Mesendoderm (in vitro differentiated cells): Measurements from ENCODE around the gene RPS6KB1.
"Not testable (repeated sequence)": the region's sequence is repeated elsewhere in the genome, so short reads cannot be mapped to it uniquely, and the experiment has no call there.

Source experiments
- DNase-seq: peaks from one replicate; pipeline ENCODE4 v3.0.0; 2013
- H2AK5ac ChIP-seq: 2 replicates; pipeline ENCODE4 v1.6.1; 2013; ENCODE audit warnings: low read length, inconsistent platforms
- H2BK120ac ChIP-seq: 2 replicates; pipeline ENCODE4 v1.6.1; 2013; ENCODE audit warnings: low read depth, mild to moderate bottlenecking, low read length, moderate library complexity, mixed read lengths
- H2BK15ac ChIP-seq: replicated peaks from 2 replicates; pipeline ENCODE4 v1.6.1; 2013; ENCODE audit warnings: low read depth, mild to moderate bottlenecking, moderate library complexity
- H2BK5ac ChIP-seq: 2 replicates; pipeline ENCODE4 v1.6.1; 2013; ENCODE audit warnings: low read length, inconsistent platforms
- H3K18ac ChIP-seq: 2 replicates; pipeline ENCODE4 v1.6.1; 2013; ENCODE audit warnings: mild to moderate bottlenecking, low read length, mixed read lengths
- H3K23ac ChIP-seq: one replicate; pipeline ENCODE4 v1.6.1; 2013; ENCODE audit warnings: low read length
- H3K27ac ChIP-seq: 2 replicates; pipeline ENCODE4 v1.5.1; 2013; ENCODE audit warnings: low read depth, mild to moderate bottlenecking, inconsistent platforms, low read length, moderate library complexity
- H3K27me3 ChIP-seq: 2 replicates; pipeline ENCODE4 v1.6.1; 2013; ENCODE audit warnings: low read length, control low read depth, mild to moderate bottlenecking, inconsistent platforms; ENCODE audit not compliant: insufficient read depth, poor library complexity
- H3K36me3 ChIP-seq: 2 replicates; pipeline ENCODE4 v1.6.1; 2013; ENCODE audit warnings: low read length, inconsistent platforms; ENCODE audit not compliant: control insufficient read depth, insufficient read depth
- H3K4ac ChIP-seq: one replicate; pipeline ENCODE4 v1.6.1; 2013; ENCODE audit warnings: low read depth, mild to moderate bottlenecking, low read length, moderate library complexity
- H3K4me1 ChIP-seq: 2 replicates; pipeline ENCODE4 v1.6.1; 2013; ENCODE audit warnings: low read depth, low read length, inconsistent platforms; ENCODE audit not compliant: control insufficient read depth
- H3K4me2 ChIP-seq: 2 replicates; pipeline ENCODE4 v1.6.1; 2013; ENCODE audit warnings: low read length
- H3K4me3 ChIP-seq: 2 replicates; pipeline ENCODE4 v1.5.1; 2013; ENCODE audit warnings: mild to moderate bottlenecking, low read length
- H3K56ac ChIP-seq: one replicate; pipeline ENCODE4 v1.6.1; 2013; ENCODE audit warnings: low read length
- H3K79me1 ChIP-seq: 2 replicates; pipeline ENCODE4 v1.6.1; 2013; ENCODE audit warnings: low read length, inconsistent platforms
- H3K79me2 ChIP-seq: 2 replicates; pipeline ENCODE4 v1.6.1; 2013; ENCODE audit warnings: mild to moderate bottlenecking, low read length; ENCODE audit not compliant: control insufficient read depth, insufficient read depth
- H3K9ac ChIP-seq: 2 replicates; pipeline ENCODE4 v1.6.1; 2013; ENCODE audit warnings: low read length, inconsistent platforms
- H4K5ac ChIP-seq: one replicate; pipeline ENCODE4 v1.6.1; 2013; ENCODE audit warnings: low read length
- H4K8ac ChIP-seq: one replicate; pipeline ENCODE4 v1.6.1; 2013; ENCODE audit warnings: low read depth, mild to moderate bottlenecking, control low read depth, low read length, moderate library complexity
- WGBS: extraction: QIAGEN DNeasy Blood & Tissue Kit; methylation state at CpG from one replicate; pipeline ENCODE4 v1.1.7; 2013; ENCODE audit warnings: low lambda C conversion rate, missing lambda C conversion rate; ENCODE audit not compliant: insufficient coverage; ENCODE audit errors: extremely low coverage; 5-methylcytosine and 5-hydroxymethylcytosine counted together

RPS6KB1 gene

DNA sequence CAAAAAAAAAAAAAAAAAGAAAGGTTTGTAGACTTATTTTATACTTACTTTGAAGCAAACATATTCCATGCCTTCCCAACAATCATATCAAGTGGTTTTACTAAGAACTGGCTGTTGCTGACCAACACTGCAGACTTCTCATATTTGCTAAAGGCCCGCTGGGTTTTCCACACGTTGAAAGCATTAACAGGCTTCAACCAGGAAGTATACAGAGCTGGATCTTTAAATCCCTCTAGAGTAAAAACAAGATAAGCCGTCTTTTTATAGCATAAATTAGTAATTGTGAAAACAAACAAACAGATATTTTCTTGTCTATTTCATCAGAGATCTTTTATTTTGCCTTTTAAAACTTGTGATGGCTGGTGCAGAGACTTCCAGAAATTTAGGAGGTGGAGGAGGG is 29.3 kb upstream of the RPS6KB1 start:
- Histone ChIP-seq H3K56ac (no peak overlapping the region), H3K79me1 (no peaks in the 10 kb centered on the region), H4K8ac (no peak overlapping the region), H3K18ac (no peak overlapping the region), H2BK120ac (no peak overlapping the region), H3K36me3 (peaks cover 2% of the 10 kb centered on the region), H3K4me1 (no peaks in the 10 kb centered on the region), H2BK5ac (no peak overlapping the region), H3K79me2 (no peaks in the 10 kb centered on the region), H2AK5ac (no peak overlapping the region), H4K5ac (no peak overlapping the region), H3K4me2 (no peak overlapping the region), H3K27ac (no peak overlapping the region), H3K27me3 (no peaks in the 10 kb centered on the region), H3K4me3 (no peak overlapping the region), H3K23ac (no peak overlapping the region), H3K9ac (no peak overlapping the region), H2BK15ac (no peak overlapping the region), H3K4ac (no peak overlapping the region)
- no peak for DNase-seq
- no CpG with 5 or more reads among the region's 3 CpGs for WGBS

DNA sequence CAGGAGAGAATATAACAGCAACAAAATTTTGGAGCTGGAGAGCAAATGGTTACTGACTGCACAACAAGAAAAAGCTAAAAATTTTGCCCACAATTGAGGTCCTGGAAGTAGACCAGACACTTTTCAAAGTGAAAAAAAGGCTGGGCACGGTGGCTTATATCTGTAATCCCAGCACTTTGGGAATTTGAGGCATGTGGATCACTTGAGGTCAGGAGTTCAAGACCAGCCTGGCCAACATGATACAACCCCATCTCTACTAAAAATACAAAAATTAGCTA is 23.0 kb upstream of the RPS6KB1 start:
- no peak overlapping the region for H3K18ac ChIP-seq
- no peak overlapping the region for H3K56ac ChIP-seq
- H3K27me3 ChIP-seq, result no peaks in the 10 kb centered on the region
- no peak overlapping the region for H2BK5ac ChIP-seq
- H3K4me2 ChIP-seq, result no peak overlapping the region
- H3K23ac ChIP-seq, result no peak overlapping the region
- H3K36me3 ChIP-seq, result no peaks in the 10 kb centered on the region
- no peak for DNase-seq
- no peak overlapping the region for H3K27ac ChIP-seq
- no peak overlapping the region for H3K4me3 ChIP-seq
- H3K79me1 ChIP-seq, result no peaks in the 10 kb centered on the region
- WGBS, result no CpG with 5 or more reads among the region's 1 CpG
- H3K4ac ChIP-seq, result no peak overlapping the region
- no peak overlapping the region for H2AK5ac ChIP-seq
- no peak overlapping the region for H4K8ac ChIP-seq
- no peak overlapping the region for H2BK15ac ChIP-seq
- no peaks in the 10 kb centered on the region for H3K4me1 ChIP-seq
- H4K5ac ChIP-seq, result no peak overlapping the region
- no peaks in the 10 kb centered on the region for H3K79me2 ChIP-seq
- no peak overlapping the region for H2BK120ac ChIP-seq
- H3K9ac ChIP-seq, result no peak overlapping the region

DNA sequence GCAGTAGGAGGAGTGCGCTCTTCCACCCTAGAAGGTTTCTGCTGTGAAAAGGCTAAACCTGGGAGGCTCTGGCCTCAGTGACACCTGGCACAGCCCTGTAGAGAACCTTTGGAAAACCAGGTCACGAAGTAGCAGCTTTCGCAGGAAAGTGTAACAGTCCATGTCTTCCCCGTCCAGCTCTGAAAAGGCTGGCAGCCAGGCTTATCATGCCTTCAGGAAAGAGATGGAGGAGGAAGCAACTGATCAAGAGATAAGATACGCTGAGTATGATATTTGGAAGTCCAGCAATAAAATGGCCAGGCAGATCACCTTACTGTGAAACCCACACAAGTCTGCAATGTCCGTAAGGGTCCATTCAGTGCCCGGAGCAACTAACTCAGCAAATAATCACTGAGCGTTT is 22.4 kb upstream of the RPS6KB1 start:
- no peaks in the 10 kb centered on the region for H3K4me1 ChIP-seq
- no peak overlapping the region for H3K27ac ChIP-seq
- no peaks in the 10 kb centered on the region for H3K79me2 ChIP-seq
- no peak overlapping the region for H3K23ac ChIP-seq
- H2BK120ac ChIP-seq, result no peak overlapping the region
- no peaks in the 10 kb centered on the region for H3K36me3 ChIP-seq
- no peaks in the 10 kb centered on the region for H3K27me3 ChIP-seq
- H3K4ac ChIP-seq, result no peak overlapping the region
- DNase-seq, result no peak
- H3K4me3 ChIP-seq, result no peak overlapping the region
- no peak overlapping the region for H4K8ac ChIP-seq
- no peak overlapping the region for H2BK5ac ChIP-seq
- no peak overlapping the region for H2AK5ac ChIP-seq
- H4K5ac ChIP-seq, result no peak overlapping the region
- no peak overlapping the region for H2BK15ac ChIP-seq
- H3K79me1 ChIP-seq, result no peaks in the 10 kb centered on the region
- no peak overlapping the region for H3K56ac ChIP-seq
- WGBS, result no CpG with 5 or more reads among the region's 8 CpGs
- H3K18ac ChIP-seq, result no peak overlapping the region
- H3K9ac ChIP-seq, result no peak overlapping the region
- no peak overlapping the region for H3K4me2 ChIP-seq

DNA sequence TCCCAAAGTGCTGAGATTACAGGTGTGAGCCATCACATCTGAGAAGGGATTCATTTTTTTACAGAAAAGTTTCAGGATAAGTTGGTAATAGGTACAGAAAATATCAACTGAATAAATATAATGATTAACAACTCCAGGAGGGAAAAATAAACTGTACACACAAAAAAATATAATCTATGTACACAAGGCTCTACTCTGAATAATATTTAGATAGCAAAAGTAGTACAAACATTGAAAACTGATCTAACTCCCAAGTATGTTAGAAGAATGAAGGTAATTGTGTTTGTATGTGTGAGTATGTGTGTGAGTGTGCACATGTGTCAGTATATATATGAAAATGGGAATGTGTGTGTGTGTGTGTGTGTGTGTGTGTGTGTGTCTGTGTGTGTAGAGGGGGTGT is 20.6 kb upstream of the RPS6KB1 start:
- H3K56ac ChIP-seq, result no peak overlapping the region
- no peak overlapping the region for H4K5ac ChIP-seq
- no peak overlapping the region for H3K18ac ChIP-seq
- no peak overlapping the region for H3K4ac ChIP-seq
- no peak overlapping the region for H2BK120ac ChIP-seq
- no peak overlapping the region for H3K9ac ChIP-seq
- no peak overlapping the region for H3K27ac ChIP-seq
- H2BK5ac ChIP-seq, result no peak overlapping the region
- no peak overlapping the region for H2BK15ac ChIP-seq
- no peaks in the 10 kb centered on the region for H3K27me3 ChIP-seq
- H3K79me1 ChIP-seq, result no peaks in the 10 kb centered on the region
- H3K4me1 ChIP-seq, result no peaks in the 10 kb centered on the region
- no peaks in the 10 kb centered on the region for H3K36me3 ChIP-seq
- no peak overlapping the region for H3K4me2 ChIP-seq
- H3K79me2 ChIP-seq, result no peaks in the 10 kb centered on the region
- H4K8ac ChIP-seq, result no peak overlapping the region
- no peak overlapping the region for H3K23ac ChIP-seq
- no peak overlapping the region for H2AK5ac ChIP-seq
- H3K4me3 ChIP-seq, result no peak overlapping the region
- no peak for DNase-seq

DNA sequence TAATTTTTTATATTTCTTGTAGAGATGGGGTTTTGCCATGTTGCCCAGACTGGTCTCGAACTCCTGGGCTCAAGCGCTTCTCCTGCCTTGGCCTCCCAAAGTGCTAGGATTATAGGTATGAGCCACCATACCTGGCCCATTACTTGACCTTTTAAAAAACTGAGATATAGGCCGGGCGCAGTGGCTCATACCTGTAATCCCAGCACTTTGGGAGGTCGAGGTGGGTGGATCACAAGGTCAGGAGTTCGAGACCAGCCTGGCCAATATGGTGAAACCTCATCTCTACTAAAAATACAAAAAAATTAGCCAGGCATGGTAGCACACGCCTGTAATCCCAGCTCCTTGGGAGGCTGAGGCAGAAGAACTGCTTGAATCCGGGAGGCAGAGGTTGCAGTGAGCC is 19.5 kb upstream of the RPS6KB1 start:
- not testable (repeated sequence) for H3K27me3 ChIP-seq, H3K4me2 ChIP-seq, H3K9ac ChIP-seq, H3K4me1 ChIP-seq, H2BK120ac ChIP-seq, H3K4ac ChIP-seq, H2AK5ac ChIP-seq, H3K18ac ChIP-seq, H2BK15ac ChIP-seq, H3K4me3 ChIP-seq, H3K79me2 ChIP-seq, H4K5ac ChIP-seq, H3K23ac ChIP-seq, H3K79me1 ChIP-seq, H3K56ac ChIP-seq, H4K8ac ChIP-seq, H3K36me3 ChIP-seq, H2BK5ac ChIP-seq, DNase-seq, H3K27ac ChIP-seq
- WGBS, result no CpG with 5 or more reads among the region's 8 CpGs

DNA sequence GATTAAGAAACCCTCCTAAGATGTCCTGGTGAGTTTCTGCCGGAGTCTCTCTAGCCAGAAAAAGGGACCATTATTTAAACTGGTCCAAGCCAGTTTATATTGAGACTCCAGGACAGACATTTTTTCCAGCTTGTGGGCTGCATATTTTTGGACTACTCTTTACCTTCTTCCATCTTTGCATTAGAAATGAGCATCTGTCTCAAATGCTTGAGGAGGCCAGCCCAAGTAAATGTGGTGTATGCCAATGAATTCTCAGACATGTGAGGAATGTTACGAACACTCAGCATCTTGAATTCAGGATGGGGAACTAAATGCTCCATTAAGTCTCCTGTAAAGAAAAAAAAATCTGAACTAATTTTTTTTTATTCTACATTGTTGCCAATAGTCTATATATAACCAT is 18.5 kb upstream of the RPS6KB1 start:
- no peak overlapping the region for H2BK120ac ChIP-seq
- no peak overlapping the region for H3K23ac ChIP-seq
- no peak overlapping the region for H3K4me3 ChIP-seq
- H3K36me3 ChIP-seq, result no peaks in the 10 kb centered on the region
- no peak overlapping the region for H4K5ac ChIP-seq
- no peak for DNase-seq
- H3K4me1 ChIP-seq, result no peaks in the 10 kb centered on the region
- no peak overlapping the region for H3K56ac ChIP-seq
- no peak overlapping the region for H3K9ac ChIP-seq
- no peak overlapping the region for H4K8ac ChIP-seq
- no CpG with 5 or more reads among the region's 2 CpGs for WGBS
- H3K4ac ChIP-seq, result no peak overlapping the region
- H3K79me1 ChIP-seq, result no peaks in the 10 kb centered on the region
- no peak overlapping the region for H2AK5ac ChIP-seq
- no peak overlapping the region for H3K18ac ChIP-seq
- H3K4me2 ChIP-seq, result no peak overlapping the region
- no peak overlapping the region for H3K27ac ChIP-seq
- H3K79me2 ChIP-seq, result no peaks in the 10 kb centered on the region
- H3K27me3 ChIP-seq, result no peaks in the 10 kb centered on the region
- no peak overlapping the region for H2BK15ac ChIP-seq
- H2BK5ac ChIP-seq, result no peak overlapping the region
